Measurements from ENCODE around the gene SCN2A.

Gene SCN2A

GRCh38 chr2:165239230-165239629 is at the start of gene SCN2A:
Gene SCN2A (plus strand): TSS chr2:165239414. CDS start chr2:165295824, 56,410 bp downstream.
- peak; percentile 20 to 76 for DNase-seq

DNA sequence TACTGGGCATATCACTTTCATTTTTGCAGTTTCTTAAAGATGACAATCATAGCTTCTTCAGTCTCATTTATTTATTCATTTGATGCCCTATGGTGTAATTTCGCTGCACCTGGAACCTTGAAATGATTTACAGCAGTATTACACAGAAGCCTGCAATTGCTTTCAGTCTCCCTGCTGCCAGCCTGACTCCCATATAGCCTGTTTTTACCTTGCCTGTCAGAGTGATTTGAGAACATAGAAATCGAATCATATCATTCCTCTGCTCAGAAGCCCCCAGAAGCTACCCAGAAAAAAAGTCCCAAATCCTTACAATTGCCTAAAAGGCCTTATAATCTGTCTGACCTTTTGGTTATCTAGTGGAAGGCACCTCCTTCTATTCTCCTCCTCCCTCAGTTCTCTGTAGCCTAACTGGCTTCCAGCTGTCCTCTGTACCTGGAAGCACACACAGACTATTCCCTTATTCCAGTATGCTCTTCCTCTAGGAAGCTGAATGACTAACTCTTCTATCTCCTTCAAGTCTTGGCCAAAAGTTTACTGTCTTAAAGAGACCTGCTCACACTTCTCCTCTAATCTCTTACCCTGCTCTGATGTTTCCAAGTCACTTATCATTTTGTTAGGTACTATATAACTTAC is 48.0 kb upstream of the SCN2A start:
- peak in 1 of 2 experiments; percentile 42 for DNase-seq

DNA sequence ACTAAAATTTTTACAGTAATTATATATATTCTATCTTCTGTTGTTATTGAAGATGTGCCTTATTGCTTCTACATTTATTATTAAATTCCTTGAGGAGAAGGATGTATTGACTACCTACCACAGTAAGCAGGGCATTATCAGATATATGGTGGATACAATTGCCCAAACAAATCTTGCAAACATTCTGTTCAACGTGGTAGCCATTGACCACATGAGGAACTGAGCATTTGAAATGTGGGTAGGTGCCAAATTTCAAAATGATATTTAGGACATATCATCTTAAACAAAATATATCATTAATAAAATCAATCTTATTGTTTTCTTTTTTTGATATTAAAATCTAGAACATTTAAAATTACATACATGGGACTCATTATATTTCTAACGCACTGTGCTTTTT is 46.5 kb upstream of the SCN2A start:
- DNase-seq, result peak in 1 of 2 experiments; percentile 44

GRCh38 chr2:165193178-165193777 is 45.9 kb upstream of the SCN2A start:
- peak; percentile 91 to 96 for DNase-seq

GRCh38 chr2:165196411-165196810 is 42.8 kb upstream of the SCN2A start:
- DNase-seq, result no peak

GRCh38 chr2:165197346-165197745 is 41.9 kb upstream of the SCN2A start:
- DNase-seq, result no peak

GRCh38 chr2:165198181-165198580 is 41.0 kb upstream of the SCN2A start:
- no peak for DNase-seq

- DNase-seq, result no peak
Observed at GRCh38 chr2:165202239-165202638, 37.0 kb upstream of the SCN2A start.

GRCh38 chr2:165203689-165204559 is 35.3 kb upstream of the SCN2A start, which contains the start of gene SCN3A:
Gene SCN3A (minus strand): TSS chr2:165204050. CDS start chr2:165176394, 27,656 bp downstream.
- peak; percentile 75 to 85 for DNase-seq

DNA sequence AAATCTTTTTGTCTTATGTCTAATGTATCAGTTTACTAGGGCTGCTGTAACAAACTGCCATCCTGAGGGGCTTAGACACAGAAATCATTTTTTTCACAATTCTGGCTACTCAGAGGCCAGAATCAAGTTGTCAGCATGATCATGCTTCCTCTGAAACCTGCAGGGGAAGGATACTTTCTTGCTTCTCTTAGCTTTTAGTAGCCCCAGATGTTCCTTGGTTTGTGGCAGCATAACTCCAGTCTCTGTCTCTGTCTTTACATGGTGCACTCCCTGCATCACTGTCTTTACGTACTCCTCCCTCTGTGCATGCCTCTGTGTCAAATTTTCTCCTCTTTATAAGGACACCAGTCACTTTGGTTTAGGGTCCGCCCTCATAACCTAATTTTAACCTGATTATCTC is 33.3 kb upstream of the SCN2A start:
- DNase-seq, result no peak

DNA sequence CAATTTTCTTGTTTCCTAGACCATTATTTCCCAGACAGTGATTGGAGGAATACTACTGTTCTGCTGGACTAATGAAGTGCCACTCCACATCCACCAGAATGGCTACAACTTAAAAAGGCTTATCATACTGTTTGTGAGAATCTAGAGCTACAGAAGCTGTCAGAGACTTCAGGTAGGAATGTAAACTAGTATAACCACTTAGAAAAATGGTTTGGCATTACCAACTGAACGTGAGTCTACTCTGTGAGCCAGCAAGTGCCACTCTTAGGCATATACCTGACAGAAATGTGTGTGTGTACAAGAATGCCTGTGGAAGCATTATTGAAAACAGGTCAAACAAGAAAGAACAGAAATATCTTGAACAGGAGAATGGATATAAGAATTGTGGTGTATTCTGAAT is 31.1 kb upstream of the SCN2A start:
- no peak for DNase-seq

DNA sequence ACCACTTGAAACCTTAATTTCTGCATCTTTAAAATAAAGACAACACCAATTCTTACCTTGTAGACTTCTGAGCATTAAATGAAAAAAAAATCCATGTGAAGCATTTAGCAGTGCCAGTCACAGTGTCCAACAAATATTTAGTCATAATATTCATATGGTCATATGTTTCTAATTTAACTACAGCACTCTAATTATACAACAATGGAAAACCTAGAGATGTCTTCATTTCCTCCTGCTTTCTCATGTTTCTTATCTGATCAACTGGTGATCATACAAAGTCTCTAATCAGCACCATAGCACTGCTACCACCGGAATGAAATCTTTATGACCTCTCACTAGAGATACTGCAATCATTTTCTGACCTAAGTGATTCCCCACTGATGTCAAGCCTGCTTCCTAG is 25.1 kb upstream of the SCN2A start:
- no peak for DNase-seq

DNA sequence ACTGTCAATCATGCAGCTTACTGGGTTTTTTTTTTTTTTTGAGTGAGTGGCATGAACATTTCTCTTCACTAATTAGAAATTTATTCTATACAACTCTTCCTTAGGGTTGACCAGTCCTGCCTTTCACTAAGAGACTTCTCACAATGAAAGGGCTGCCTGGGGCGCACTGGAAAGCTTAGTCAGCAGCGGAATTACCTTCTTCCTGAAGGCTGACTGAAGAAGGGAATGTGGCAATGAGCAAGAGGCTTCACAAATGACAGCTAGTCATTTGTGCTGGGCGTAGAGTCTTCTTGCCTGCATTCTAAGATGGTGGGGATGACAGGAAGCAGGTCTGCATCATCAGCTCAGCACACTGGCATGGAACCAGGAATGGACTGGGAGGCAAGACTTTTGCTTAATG is 19.7 kb upstream of the SCN2A start:
- DNase-seq, result no peak

DNA sequence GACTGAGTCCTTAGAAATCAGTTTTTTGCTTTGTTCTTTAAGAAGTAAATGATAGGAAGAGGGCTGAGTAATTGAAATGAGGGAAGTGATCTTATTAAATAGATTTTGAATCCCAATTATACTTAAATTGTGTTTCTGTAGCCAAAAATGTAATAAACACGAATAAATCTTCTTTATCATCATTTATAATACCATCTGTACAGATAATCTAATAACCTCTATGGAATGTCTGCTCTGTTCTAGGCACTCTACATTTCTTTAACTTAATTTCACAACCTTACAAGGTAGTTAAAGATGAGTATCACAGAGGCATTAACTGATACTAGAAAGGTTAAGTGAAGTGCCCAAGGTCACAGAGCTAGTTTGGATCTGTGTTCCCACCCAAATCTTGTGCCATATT is 14.3 kb upstream of the SCN2A start:
- no peak for DNase-seq

- DNase-seq, result no peak
Observed at GRCh38 chr2:165227571-165227970, 11.6 kb upstream of the SCN2A start.

GRCh38 chr2:165237056-165237455 is 2.2 kb upstream of the SCN2A start:
- no peak for DNase-seq

- no peak for DNase-seq
Observed at GRCh38 chr2:165238295-165238694, 919 bp upstream of the SCN2A start.

DNA sequence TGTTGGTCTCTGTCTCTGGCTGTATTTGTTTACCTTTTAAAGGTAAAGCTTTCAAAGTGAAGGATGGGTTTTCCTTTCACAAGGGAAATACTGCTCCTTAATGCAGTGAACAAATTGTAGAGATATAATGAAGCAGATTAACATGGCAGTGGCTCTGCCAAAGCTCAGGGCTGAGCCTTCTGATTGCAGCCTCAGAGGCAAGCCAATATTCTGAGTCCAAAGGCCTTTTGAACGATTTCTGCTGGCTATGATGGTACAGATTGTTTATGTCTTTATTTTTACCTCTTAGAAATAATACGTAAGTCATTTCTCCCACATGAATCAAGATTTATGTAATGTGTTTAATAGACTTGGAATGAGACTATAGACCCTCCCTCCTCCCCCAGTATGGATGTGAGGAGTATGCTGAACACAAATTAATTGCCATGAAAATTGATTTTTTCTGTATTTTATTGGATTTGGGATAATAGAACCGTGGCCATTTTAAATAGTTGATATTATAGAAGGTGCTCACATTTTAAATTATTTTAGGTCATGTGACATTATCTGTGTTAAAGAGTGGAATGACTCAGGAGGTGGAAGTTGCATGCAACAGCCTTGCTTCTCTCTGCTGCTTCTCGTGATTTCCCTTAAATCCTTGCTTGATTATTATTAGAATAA is 772 bp downstream of the SCN2A start:
- no peak for DNase-seq

DNA sequence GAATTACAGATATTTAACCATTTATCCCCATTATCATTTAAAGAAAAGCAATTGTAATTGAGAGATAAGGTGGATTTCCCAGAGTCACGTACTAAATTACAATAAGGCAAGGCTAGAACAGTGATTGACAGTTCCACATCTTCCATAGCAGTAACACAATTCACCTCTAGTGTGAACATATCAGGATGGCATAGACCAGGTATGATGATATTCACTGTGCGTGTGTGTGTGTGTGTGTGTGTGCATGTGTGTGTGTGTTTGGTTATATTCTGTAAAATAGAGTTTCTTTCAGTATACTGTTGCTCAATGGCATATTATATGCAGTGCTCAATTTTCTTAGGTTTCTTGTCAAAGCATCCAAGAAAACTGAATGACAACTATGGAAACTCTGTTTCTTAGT is 1.7 kb downstream of the SCN2A start:
- DNase-seq, result no peak

GRCh38 chr2:165245081-165245793 is 6.0 kb downstream of the SCN2A start:
- DNase-seq, result no peak

DNA sequence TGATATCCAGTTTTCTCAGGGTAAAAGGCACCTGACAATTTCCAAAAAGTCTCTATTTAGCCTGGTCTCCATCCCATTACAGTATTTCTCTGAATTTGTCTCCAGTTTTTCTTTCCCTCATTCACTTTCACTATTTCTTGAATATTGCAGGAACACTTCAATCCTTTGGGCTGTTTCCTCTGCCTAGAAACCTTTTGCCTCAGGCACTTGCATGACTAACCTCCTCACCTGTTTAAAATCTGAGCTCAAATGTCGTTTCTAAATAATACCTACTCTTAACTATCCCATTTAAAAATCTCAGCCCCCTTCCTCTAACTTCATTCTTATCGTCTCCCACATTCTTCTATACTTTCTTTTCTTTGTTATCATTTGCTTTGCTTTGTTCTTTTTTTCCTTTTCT is 9.0 kb downstream of the SCN2A start:
- DNase-seq, result no peak

DNA sequence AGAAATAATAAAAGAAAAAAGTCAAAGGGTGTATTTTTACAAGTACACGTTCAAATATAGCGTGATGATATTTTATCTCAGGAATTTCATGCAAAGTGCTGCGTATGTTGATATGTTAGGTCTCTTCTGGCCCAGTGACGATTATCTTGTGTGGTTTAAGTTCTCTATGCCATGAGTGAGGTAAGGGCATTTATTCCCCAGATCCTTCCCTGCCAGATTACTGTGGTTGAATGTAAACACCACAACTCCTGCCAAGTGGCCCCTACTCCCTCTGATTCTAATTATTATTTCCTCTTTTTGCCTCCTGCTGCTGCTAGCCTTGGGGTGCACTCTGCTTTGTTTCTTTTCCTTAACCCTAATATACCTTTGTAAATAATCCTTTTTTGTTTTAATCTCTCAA is 12.2 kb downstream of the SCN2A start:
- DNase-seq, result no peak

DNA sequence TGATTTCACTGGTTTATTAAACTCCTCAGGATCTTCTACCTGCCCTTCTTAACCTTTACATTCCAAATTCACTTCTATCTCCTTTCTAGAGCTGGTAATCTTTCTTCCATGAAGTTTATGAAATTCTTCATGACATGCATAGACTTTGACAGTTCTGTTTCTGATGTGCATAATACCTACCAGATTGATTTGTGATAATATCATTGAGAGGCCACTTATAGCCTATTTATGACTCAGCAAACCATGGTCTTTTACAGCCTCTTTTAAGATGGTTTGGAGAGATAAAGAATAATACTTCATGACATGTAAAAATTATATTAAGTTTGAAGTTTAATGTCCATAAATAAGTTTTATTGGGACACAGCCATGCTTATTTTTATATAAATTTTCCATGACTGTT is 14.0 kb downstream of the SCN2A start:
- no peak for DNase-seq
